ENCODE results near the gene SORCS2. TPM values are rescaled to one million over a fixed set of nuclear protein-coding genes. Genes with fewer than 3 reads are reported as not detected.

The SORCS2 gene
- total and polyA plus RNA-seq, 8 donors, result 4.6 to 9.7 (median 7.2) TPM

DNA sequence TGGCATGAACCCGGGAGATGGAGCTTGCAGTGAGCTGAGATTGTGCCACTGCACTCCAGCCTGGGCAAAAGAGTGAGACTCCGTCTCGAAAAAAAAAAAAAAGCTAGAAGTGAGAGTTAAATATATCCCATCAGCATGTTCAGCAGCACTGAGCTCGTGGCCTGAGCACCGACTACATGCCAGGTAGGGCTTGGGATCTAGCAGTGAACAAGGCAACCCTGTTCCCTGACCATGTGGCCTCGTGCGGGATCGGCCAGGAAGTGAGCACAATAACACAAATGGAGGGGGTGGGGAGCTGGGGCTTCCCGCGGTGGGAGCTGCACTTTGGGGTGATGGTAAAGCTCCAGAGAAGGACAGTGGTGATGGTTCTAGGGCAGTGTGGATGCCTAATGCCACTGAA lies 436.1 kb downstream of the SORCS2 start:
- H3K9me3 ChIP-seq, result no peaks in the 10 kb centered on the region
- H3K36me3 ChIP-seq, result no peaks in the 10 kb centered on the region
- H3K4me3 ChIP-seq, result no peak overlapping the region
- ATAC-seq (no peak), DNase-seq (no peak)
- intact Hi-C loops (cut with DNase I), result no loop called here
- TF ChIP-seq CTCF (IDR thresholded peaks at IDR 0.05), result no peak
- H3K4me1 ChIP-seq, result no peaks in the 10 kb centered on the region
- H3K27me3 ChIP-seq, result peaks cover 3 to 39% of the 10 kb centered on the region in 2 donors
- H3K27ac ChIP-seq, result no peak overlapping the region

DNA sequence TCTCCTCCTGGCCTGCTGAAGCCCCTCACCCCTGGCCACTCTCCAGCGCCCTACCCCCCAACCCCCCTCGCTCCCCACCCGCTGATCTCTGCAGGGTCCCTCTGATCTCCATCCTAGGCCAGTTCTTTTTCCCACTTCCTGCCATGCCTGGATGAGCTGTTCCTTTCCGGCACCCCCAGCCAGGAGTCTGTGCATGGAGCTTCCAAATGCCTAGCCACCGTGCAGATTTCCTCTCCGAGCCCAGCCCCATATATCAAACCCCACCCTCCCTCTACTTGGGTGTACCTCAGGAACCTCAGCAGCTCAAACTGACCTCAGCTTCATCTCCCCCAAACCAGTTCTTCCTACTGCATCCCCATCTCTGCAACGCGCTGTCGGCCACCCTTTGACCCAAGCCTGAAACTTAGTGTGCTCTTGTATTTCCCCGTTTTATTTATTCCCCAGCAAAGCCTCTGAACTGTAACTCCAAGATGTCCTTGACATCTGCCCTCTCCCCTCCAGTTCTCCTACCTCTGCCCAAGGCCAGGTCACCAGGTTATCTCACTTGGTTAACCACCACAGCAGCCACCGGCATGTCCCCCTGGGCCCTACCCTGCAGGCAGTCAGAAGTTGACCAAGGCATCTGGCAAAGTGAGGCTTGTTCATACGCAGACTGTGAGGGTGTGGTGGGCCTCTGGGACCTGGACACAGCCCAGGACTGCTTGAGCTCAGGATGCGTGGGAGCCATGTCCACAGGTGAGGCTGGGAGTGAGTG lies 437.3 kb downstream of the SORCS2 start:
- ATAC-seq, result no peak
- H3K4me1 ChIP-seq, result peaks cover 0 to 6% of the 10 kb centered on the region in 2 donors
- H3K9me3 ChIP-seq, result no peaks in the 10 kb centered on the region
- H3K27ac ChIP-seq, result no peak overlapping the region
- DNase-seq, result no peak
- intact Hi-C loops (cut with DNase I), result no loop called here
- no peaks in the 10 kb centered on the region for H3K36me3 ChIP-seq
- TF ChIP-seq CTCF (IDR thresholded peaks at IDR 0.05), result no peak
- no peak overlapping the region for H3K4me3 ChIP-seq
- peaks cover 3 to 34% of the 10 kb centered on the region in 2 donors for H3K27me3 ChIP-seq

- Histone ChIP-seq H3K27ac (no peak overlapping the region), H3K4me1 (peaks cover 0 to 15% of the 10 kb centered on the region in 2 donors), H3K9me3 (no peaks in the 10 kb centered on the region), H3K27me3 (peaks cover 3 to 34% of the 10 kb centered on the region in 2 donors), H3K36me3 (no peaks in the 10 kb centered on the region), H3K4me3 (no peak overlapping the region)
- ATAC-seq (peak; percentile 67), DNase-seq (peak in 1 of 4 donors; percentile 49)
- intact Hi-C loops (cut with DNase I), result no loop called here
- no peak for TF ChIP-seq CTCF (IDR thresholded peaks at IDR 0.05)
These were observed 438.4 kb downstream of the SORCS2 start for GRCh38 chr4:7630568-7631287.

DNA sequence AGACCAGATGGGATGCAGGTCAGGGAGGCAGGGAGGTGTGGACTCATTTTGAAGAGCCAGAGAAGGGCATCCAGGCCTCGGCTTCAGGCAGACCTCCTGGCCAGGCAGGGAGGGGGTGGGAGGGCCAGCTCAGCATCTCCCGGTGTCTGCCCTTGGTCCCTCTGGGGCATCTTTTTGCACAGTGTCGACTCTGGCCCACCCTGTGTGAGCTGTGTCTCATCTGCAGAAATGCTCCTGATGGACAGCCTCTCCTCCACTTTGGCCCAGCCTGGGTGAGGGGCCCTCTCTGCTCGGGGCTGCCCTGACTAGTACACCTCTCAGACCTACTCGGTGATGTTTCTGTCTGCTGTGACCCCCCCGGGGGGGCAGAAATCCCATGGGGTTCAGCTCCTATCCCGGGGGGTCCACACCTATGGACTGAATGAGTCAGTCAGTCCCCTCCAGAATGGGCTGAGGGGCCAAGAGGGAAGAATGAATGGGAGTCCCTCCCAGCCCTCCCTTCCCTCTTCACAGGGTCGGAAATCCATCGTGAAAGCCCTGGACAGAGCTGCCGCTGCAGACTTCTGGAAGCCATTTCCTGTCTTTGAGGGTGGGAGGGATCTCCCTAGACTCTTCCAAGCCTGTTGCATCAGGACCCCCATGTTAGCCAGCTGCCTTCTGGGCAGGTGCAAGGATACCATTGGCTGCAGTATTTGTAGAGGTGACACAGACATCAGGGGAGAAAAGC lies 439.1 kb downstream of the SORCS2 start:
- TF ChIP-seq CTCF (IDR thresholded peaks at IDR 0.05), result no peak
- no peak overlapping the region for H3K27ac ChIP-seq
- no peak for DNase-seq
- H3K36me3 ChIP-seq, result no peaks in the 10 kb centered on the region
- peaks cover 0 to 19% of the 10 kb centered on the region in 2 donors for H3K4me1 ChIP-seq
- no peak for ATAC-seq
- H3K4me3 ChIP-seq, result no peak overlapping the region
- no peaks in the 10 kb centered on the region for H3K9me3 ChIP-seq
- peaks cover 3 to 34% of the 10 kb centered on the region in 2 donors for H3K27me3 ChIP-seq
- intact Hi-C loops (cut with DNase I), result no loop called here

DNA sequence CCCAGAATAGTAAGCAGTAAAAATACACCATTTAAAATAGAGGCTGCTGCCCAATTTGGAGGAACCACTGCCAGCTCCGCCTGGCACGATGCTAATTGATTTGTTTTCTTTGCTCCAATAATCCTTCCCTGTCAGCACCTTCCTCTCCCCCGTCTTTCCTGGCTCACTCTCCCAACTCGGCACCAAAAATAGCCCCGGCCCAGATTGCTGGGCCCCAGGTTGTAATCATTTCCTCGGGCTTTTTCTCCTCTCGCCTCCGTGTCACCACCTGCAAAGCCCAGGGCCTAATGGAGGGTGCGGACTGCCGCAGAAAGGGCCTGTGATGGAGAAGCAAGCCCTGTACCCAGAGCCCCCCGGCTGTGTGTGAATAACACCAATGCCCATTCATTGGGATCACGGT lies 440.0 kb downstream of the SORCS2 start:
- Histone ChIP-seq H3K27ac (no peak overlapping the region), H3K27me3 (peaks cover 3 to 34% of the 10 kb centered on the region in 2 donors), H3K4me3 (no peak overlapping the region), H3K9me3 (no peaks in the 10 kb centered on the region), H3K36me3 (no peaks in the 10 kb centered on the region), H3K4me1 (peaks cover 0 to 19% of the 10 kb centered on the region in 2 donors)
- intact Hi-C loops (cut with DNase I), result no loop called here
- TF ChIP-seq CTCF (IDR thresholded peaks at IDR 0.05), result no peak
- ATAC-seq, result no peak
- no peak for DNase-seq

Measured in left lung (tissue), 10 donors.